ENCODE data around the gene GNA14.
"Not testable (repeated sequence)": the region's sequence is repeated elsewhere in the genome, so short reads cannot be mapped to it uniquely, and the experiment has no call there.

The GNA14 gene

GRCh38 chr9:77453825-77454647 is 194.1 kb downstream of the GNA14 start:
- H3K36me3 Mint-ChIP-seq (ENCODE audit: low read depth), result no peaks in the 10 kb centered on the region
- peaks cover 3% of the 10 kb centered on the region for H3K27me3 Mint-ChIP-seq
- no peaks in the 10 kb centered on the region for H3K9me3 Mint-ChIP-seq
- H3K27ac Mint-ChIP-seq, result peak overlapping the region; percentile 41
- peaks cover 21% of the 10 kb centered on the region for H3K4me1 Mint-ChIP-seq (ENCODE audit: low read depth)
- H3K4me3 Mint-ChIP-seq, result peak overlapping the region; percentile 68
- no peak for DNase-seq

- H3K36me3 Mint-ChIP-seq (ENCODE audit: low read depth), result no peaks in the 10 kb centered on the region
- peaks cover 11% of the 10 kb centered on the region for H3K4me1 Mint-ChIP-seq (ENCODE audit: low read depth)
- DNase-seq, result no peak
- no peaks in the 10 kb centered on the region for H3K9me3 Mint-ChIP-seq
- H3K4me3 Mint-ChIP-seq, result no peak overlapping the region
- H3K27ac Mint-ChIP-seq, result no peak overlapping the region
- H3K27me3 Mint-ChIP-seq, result peaks cover 3% of the 10 kb centered on the region
These were observed 196.6 kb downstream of the GNA14 start for GRCh38 chr9:77451507-77451906.

GRCh38 chr9:77450085-77450475 is 198.0 kb downstream of the GNA14 start:
- no peak for DNase-seq
- Mint-ChIP-seq H3K9me3 (no peaks in the 10 kb centered on the region), H3K36me3 (ENCODE audit: low read depth) (no peaks in the 10 kb centered on the region), H3K4me3 (no peak overlapping the region), H3K27me3 (peaks cover 3% of the 10 kb centered on the region), H3K27ac (no peak overlapping the region), H3K4me1 (ENCODE audit: low read depth) (peaks cover 11% of the 10 kb centered on the region)

GRCh38 chr9:77449240-77450084 is 198.7 kb downstream of the GNA14 start:
- no peak overlapping the region for H3K27ac Mint-ChIP-seq
- no peak for DNase-seq
- H3K4me3 Mint-ChIP-seq, result no peak overlapping the region
- H3K9me3 Mint-ChIP-seq, result no peaks in the 10 kb centered on the region
- peaks cover 3% of the 10 kb centered on the region for H3K27me3 Mint-ChIP-seq
- H3K4me1 Mint-ChIP-seq (ENCODE audit: low read depth), result peaks cover 11% of the 10 kb centered on the region
- no peaks in the 10 kb centered on the region for H3K36me3 Mint-ChIP-seq (ENCODE audit: low read depth)

- DNase-seq, result no peak
- H3K4me3 Mint-ChIP-seq, result no peak overlapping the region
- H3K27me3 Mint-ChIP-seq, result peaks cover 3% of the 10 kb centered on the region
- H3K27ac Mint-ChIP-seq, result no peak overlapping the region
- no peaks in the 10 kb centered on the region for H3K9me3 Mint-ChIP-seq
- no peaks in the 10 kb centered on the region for H3K36me3 Mint-ChIP-seq (ENCODE audit: low read depth)
- no peaks in the 10 kb centered on the region for H3K4me1 Mint-ChIP-seq (ENCODE audit: low read depth)
These were observed 200.5 kb downstream of the GNA14 start for GRCh38 chr9:77447646-77448045.

GRCh38 chr9:77442436-77442835 is 205.7 kb downstream of the GNA14 start:
- peaks cover 4% of the 10 kb centered on the region for H3K27me3 Mint-ChIP-seq
- DNase-seq, result no peak
- no peaks in the 10 kb centered on the region for H3K9me3 Mint-ChIP-seq
- no peaks in the 10 kb centered on the region for H3K36me3 Mint-ChIP-seq (ENCODE audit: low read depth)
- H3K4me3 Mint-ChIP-seq, result no peak overlapping the region
- no peak overlapping the region for H3K27ac Mint-ChIP-seq
- H3K4me1 Mint-ChIP-seq (ENCODE audit: low read depth), result no peaks in the 10 kb centered on the region

- not testable (repeated sequence) for H3K27ac Mint-ChIP-seq; H3K4me3 Mint-ChIP-seq; DNase-seq; H3K27me3 Mint-ChIP-seq; H3K36me3 Mint-ChIP-seq (ENCODE audit: low read depth); H3K9me3 Mint-ChIP-seq; H3K4me1 Mint-ChIP-seq (ENCODE audit: low read depth)
These were observed 207.0 kb downstream of the GNA14 start for GRCh38 chr9:77441124-77441523.

- Mint-ChIP-seq H3K4me3 (no peak overlapping the region), H3K36me3 (ENCODE audit: low read depth) (no peaks in the 10 kb centered on the region), H3K4me1 (ENCODE audit: low read depth) (no peaks in the 10 kb centered on the region), H3K9me3 (no peaks in the 10 kb centered on the region), H3K27ac (no peak overlapping the region), H3K27me3 (peaks cover 4% of the 10 kb centered on the region)
- DNase-seq, result no peak
These were observed 208.1 kb downstream of the GNA14 start for GRCh38 chr9:77440057-77440456.

GRCh38 chr9:77438653-77439052 is 209.5 kb downstream of the GNA14 start:
- Mint-ChIP-seq H3K9me3 (no peaks in the 10 kb centered on the region), H3K36me3 (ENCODE audit: low read depth) (no peaks in the 10 kb centered on the region), H3K27ac (no peak overlapping the region), H3K4me3 (no peak overlapping the region), H3K4me1 (ENCODE audit: low read depth) (peaks cover 4% of the 10 kb centered on the region), H3K27me3 (peaks cover 6% of the 10 kb centered on the region)
- no peak for DNase-seq

- Mint-ChIP-seq H3K9me3 (no peaks in the 10 kb centered on the region), H3K4me1 (ENCODE audit: low read depth) (peaks cover 4% of the 10 kb centered on the region), H3K27me3 (peaks cover 7% of the 10 kb centered on the region), H3K27ac (no peak overlapping the region), H3K4me3 (no peak overlapping the region), H3K36me3 (ENCODE audit: low read depth) (no peaks in the 10 kb centered on the region)
- DNase-seq, result no peak
These were observed 212.4 kb downstream of the GNA14 start for GRCh38 chr9:77435688-77436087.

- no peak for DNase-seq
- Mint-ChIP-seq H3K4me1 (ENCODE audit: low read depth) (peaks cover 4% of the 10 kb centered on the region), H3K27ac (no peak overlapping the region), H3K4me3 (no peak overlapping the region), H3K36me3 (ENCODE audit: low read depth) (no peaks in the 10 kb centered on the region), H3K9me3 (no peaks in the 10 kb centered on the region), H3K27me3 (peaks cover 7% of the 10 kb centered on the region)
These were observed 212.8 kb downstream of the GNA14 start for GRCh38 chr9:77435277-77435676.

- peaks cover 7% of the 10 kb centered on the region for H3K27me3 Mint-ChIP-seq
- no peaks in the 10 kb centered on the region for H3K36me3 Mint-ChIP-seq (ENCODE audit: low read depth)
- peaks cover 4% of the 10 kb centered on the region for H3K4me1 Mint-ChIP-seq (ENCODE audit: low read depth)
- no peaks in the 10 kb centered on the region for H3K9me3 Mint-ChIP-seq
- no peak overlapping the region for H3K27ac Mint-ChIP-seq
- DNase-seq, result peak; percentile 57
- H3K4me3 Mint-ChIP-seq, result no peak overlapping the region
These were observed 214.3 kb downstream of the GNA14 start for GRCh38 chr9:77433675-77434445.

GRCh38 chr9:77432053-77432452 is 216.1 kb downstream of the GNA14 start:
- Mint-ChIP-seq H3K27ac (no peak overlapping the region), H3K27me3 (peaks cover 2% of the 10 kb centered on the region), H3K9me3 (no peaks in the 10 kb centered on the region), H3K4me3 (no peak overlapping the region), H3K4me1 (ENCODE audit: low read depth) (peaks cover 4% of the 10 kb centered on the region), H3K36me3 (ENCODE audit: low read depth) (no peaks in the 10 kb centered on the region)
- no peak for DNase-seq

GRCh38 chr9:77429928-77430327 is 218.2 kb downstream of the GNA14 start:
- Mint-ChIP-seq H3K4me3 (no peak overlapping the region), H3K4me1 (ENCODE audit: low read depth) (peaks cover 4% of the 10 kb centered on the region), H3K27me3 (peaks cover 2% of the 10 kb centered on the region), H3K36me3 (ENCODE audit: low read depth) (no peaks in the 10 kb centered on the region), H3K9me3 (no peaks in the 10 kb centered on the region), H3K27ac (no peak overlapping the region)
- no peak for DNase-seq
